Measurements from ENCODE around the gene LNX1.
"Not testable (repeated sequence)": the region's sequence is repeated elsewhere in the genome, so short reads cannot be mapped to it uniquely, and the experiment has no call there.

LNX1 gene

DNA sequence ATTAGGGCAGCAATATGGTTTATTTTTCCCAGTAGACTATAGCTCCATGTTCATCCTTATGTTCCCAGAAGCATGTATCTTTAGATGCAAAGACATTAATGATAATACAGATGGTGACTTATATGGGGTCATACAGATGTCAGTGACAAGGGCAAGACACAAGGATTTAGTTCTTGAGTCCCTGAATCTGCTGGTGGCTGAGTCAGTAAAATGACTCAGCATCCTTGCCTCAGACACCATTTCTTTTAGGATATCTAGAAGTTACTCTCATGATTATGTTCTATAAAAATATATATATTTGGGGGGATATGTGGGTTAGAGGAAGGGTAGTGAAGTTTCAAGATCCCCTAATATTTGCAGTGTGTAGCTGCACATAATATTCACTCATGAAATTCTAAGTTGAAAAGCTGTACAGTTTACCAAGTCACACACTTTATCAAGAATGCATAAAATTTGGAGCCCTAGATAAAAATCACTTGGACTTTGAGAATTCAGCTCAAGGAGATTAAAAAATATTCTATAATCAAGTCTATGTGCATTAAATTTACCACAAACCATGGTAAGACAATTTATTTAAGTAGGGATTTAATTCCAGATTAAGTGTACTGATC is 101.9 kb downstream of the LNX1 start:
- DNase-seq, result no peak

DNA sequence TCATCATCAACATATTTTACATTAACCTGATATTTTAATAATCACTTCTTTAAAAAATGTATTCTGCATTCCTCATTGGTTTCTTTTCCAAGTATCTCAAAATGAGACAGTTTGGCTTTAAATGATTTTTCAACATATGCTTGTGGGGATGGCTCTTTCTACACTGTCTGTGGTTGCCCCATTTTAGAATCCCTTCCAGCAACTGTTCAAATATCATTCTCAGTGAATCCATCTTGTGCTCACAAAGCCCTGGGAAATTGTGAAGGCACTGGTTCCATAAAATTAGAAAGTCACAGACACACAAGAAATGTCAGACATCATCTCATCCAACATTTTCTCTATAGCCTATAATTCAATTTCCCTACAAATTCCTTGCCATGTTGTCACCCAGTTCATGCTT is 103.5 kb downstream of the LNX1 start:
- DNase-seq, result no peak

DNA sequence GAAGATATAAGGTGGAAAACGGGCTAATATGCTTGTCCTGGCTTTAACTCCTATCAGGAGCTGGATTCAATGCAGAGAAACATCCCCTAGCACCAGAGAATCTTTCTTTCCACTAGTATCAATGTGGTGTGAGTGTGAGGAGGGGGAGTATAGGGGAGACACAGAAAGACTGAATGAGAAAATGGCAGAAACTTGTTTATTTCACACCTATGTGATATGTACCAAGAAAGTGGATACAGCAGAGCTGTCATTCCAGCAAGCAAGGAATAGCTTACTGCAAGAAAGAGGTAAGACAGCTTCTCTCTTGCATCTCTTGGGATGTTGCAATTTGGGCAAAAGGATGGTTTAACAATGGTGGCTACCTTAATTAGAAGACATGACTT is 105.6 kb downstream of the LNX1 start:
- no peak for DNase-seq

DNA sequence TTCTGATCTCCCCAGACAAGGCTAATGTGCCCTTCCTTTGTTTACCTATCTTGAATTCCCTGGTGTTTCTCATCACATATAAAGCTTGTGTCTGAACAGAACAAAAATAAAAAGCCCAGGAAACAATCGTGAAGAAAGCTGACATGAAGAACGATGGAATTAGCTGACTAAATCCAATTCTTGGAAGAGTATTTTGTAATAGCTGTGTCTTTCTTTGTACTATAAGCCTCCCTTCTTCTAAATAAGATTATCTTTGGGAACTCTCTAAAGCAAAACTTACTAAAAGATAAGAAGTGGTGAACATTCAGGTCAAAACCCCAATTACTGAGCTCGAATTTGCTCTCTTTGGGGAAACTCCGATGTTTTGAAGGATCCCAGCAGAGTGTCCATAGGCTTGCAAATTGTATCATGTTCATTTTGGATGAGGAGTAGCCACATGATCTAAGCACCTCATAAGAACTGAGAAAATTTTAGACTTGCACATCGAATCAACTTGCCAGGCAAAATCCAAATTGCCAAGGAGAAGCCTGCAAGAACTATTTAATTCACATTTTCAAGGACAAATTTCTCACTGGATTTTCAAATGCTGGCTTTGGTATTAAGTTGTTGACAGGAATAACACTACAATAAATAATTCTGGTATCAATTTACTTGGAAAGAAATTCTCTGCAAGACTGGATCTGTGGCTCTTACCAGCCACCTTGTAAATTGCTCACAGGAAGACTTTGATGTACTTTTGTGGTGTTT is 106.2 kb downstream of the LNX1 start:
- no peak for DNase-seq

DNA sequence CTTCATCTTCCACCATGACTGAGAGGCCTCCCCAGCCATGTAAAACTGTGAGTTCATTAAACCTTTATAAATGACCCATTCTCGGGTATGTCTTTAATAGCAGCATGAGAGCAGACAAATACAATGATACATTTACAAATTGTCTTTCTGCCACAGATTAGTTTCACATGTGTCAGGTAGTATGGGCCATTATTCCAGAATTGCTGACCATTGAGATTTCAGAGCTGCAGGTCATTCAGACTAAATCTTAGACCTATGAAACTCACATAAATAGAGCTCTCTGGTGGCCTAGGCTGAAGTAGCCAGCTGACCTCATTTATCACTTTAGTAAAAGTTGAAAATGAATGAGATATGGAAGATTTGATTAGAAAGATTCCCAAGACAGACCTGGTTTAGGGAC is 108.0 kb downstream of the LNX1 start:
- DNase-seq, result no peak

DNA sequence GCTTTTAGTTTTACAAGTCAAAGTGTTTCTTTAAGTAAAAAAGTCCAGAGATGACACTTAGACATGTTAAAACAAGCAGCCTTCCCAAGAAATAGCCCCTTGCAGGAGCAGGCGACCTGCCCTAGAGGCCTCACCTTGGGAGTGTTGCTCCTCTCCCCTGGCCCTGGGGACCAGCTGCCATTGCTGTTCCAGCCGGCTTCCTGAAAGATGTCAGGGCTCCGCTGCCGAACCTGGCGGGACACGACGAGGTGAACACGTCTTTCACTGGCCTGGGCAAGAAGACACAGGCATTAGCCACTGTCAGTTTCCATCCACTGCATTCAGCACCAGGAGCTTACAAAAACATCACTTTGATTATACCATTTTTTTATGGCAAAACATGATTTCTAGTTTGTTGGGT is 109.7 kb downstream of the LNX1 start:
- no peak for DNase-seq

DNA sequence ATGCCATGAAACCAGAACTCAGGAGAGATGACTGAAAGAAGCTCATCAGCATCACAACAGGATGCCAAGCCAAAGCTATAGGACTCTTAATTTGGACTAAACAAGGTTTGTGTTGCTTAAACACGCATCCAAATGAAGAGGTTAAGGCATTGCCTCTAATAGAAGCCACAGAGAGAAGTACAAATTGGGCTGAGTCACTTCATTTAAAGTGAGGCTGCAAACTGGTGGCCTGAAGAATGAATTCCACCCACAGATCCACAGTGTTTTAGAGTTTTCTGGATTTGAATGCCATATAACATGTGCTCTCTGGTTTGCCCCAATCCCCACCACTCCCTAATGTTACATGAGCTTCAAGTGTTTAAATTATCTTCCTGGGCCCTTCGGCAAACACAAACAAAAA is 110.4 kb downstream of the LNX1 start:
- no peak for DNase-seq

DNA sequence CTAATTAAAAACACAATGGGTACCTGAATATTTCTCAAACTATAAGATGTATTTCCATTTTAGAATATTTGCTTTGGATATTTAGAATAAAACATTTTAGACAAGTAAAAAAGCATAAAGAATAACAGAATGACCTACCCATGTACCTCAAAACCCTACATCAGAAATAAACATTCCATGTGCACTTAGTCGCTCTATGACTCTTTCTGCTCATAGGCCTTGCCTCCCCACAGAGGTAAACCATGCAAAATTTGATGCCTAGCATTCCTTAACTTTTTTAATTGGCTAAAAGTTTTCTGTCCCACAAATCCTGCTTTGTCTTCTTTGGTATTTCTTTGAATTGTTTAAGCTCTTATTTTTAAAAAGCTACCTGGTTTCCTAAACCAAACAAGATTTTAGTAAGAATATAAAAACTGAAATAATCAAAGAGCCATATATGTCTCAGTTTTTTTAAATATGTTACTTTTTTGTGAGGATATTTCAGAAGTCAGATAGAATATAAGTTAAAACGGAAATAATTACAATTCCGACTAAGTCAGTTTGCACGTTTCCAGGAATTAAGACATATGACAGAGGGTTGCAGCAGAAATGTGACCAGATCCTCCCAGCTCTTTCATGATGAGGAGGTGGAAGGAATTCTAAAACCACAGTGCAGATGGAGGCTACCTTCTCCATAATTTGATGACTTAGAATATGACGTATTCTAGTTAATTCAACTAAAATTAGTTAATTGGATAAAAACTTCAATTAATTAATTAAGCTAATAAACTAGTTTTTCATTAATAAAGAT is 111.4 kb downstream of the LNX1 start:
- no peak for DNase-seq

DNA sequence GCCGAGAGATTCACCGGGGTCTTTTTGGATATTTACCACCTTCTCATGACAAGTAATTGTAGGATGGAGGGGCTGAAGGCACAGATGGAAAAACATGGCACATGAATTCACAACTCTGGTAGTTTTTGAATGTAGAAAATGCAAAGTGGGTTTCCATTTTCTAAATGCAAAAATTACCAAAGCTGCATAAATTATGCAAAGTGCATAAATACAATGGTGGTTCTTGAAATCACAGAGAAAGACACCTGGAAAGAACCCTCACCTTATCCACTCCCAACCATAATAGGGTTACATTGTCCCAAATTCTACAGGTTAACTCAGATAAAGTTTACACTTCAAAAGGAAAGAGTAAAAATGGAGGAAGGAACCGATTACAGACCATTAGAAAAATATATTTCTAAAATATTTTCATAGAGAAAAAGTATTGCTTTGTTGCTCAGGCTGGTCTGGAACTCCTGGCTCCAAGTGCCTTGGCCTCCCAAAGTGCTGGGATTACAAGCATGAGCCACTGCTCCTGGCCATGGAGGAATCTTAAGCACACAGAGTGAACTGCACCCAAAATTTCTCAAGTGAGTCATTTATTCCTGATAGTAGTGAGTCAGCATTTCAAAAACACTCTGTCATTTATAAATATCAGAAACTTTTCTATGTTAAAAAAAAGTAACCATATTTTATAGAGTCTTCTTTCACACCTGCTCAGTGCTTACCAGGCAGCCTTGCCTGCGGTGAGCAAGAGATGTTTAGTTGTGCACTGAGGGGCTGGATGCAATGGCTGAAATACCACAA is 112.4 kb downstream of the LNX1 start:
- no peak for DNase-seq

DNA sequence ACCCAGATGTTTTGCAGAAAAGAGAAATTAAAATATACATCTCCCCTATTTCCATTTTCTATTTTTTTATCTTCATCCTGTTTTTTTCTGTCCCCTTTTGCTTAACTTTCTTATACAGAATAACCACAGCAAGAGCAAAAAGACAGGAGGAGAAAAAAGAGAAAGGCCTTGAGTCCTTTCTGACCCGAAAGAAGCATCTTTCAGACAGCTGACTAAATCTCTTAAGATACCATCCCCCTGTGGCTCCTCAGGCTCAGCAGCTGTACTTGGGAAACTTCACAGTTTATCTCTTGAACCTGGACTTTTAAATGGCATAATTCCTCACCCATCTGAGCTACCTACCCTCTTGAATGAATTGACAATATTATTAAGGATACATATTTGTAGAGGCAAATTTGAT is 113.7 kb downstream of the LNX1 start:
- no peak for DNase-seq

DNA sequence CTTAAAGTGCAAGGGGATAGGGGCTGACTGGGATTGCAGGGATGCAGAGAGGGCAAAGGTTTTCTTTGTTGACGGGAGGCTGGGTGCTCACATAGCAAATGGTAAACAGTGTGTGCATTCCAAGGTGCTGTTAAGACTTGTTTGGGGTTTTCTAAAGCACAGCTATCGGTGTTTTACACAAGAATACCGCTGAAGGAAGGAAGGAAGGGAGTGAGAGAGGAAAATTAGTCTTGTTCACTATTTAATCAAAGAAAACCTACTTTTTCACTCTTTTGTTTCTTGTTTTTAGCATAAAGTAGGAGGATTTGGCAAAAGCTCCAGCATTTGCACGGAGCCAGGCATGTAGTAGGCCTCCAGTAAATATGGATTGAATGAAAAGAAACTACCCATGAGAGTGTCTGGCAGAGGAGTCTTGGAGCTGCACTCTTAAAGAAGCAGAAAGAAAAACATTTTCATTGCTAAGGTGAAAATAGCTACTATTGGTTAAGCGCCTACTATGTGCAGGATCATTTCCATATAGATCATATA is 114.2 kb downstream of the LNX1 start:
- DNase-seq, result no peak

DNA sequence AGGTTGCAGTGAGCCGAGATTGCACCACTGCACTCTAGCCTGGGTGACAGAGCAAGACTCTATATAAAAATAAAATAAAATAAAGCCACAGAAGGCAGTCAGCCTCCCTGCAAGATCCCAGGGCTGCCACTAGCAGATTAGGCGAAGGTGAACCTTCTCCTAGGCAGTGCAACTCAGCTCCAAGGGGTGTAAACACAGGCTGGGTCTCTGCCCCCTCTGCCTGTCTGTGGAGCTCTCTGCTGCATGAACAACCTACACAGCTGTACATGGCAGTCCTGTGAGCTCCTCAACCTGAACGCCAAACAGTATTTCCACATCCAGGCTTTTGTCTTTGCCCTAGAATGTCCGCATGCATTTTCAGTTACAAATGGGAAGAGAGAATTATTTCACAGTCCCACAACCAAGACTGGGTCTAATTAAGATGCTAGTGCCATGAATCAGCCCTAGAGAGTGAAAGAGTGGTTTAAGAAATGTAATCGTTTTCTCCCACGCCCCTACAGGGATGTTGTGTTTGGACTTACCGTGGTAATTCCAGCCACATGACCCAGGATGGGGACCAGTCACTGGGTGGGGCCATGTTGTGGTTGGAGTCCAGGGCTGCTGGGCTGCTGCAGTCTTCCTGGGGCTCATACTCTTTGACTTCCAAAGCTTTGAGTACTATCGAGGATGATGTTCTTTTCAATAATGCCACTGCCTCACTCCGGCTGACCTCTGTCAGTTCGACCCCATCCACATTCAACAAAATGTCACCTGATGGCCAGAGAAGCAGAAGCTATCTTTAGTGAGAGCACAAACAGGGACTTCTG is 114.9 kb downstream of the LNX1 start:
- no peak for DNase-seq

DNA sequence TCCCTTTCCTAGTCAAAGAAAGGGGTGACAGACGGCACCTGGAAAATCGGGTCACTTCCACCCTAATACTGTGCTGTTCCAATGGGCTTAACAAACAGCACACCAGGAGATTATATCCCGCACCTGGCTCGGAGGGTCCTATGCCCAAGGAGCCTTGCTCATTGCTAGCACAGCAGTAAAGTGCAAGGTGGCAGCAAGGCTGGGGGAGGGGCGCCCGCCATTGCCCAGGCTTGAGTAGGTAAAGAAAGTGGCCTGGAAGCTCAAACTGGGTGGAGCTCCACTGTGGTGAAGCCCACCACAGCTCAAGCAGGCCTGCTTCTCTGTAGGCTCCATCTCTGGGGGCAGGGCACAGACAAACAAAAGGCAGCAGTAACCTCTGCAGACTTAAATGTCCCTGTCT is 124.7 kb downstream of the LNX1 start:
- not testable (repeated sequence) for DNase-seq

DNA sequence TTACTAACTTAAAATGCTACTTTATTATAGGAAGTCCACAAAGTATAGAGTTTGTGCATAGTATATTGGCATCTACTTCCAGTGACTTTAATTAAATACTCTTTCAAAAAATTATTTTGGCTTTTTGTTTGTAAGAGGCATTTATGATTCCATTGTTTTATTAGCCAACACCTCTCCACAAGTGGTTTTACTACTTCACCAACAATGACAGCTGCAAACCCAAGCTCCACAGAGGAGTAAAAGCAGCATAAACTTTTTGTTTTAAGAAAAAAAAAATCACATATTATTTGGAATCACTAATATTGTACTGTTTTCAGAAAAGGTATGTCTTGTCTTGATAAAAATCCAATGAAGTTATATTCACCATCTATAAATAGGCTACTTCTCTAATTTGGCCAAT is 125.4 kb downstream of the LNX1 start:
- DNase-seq, result no peak

DNA sequence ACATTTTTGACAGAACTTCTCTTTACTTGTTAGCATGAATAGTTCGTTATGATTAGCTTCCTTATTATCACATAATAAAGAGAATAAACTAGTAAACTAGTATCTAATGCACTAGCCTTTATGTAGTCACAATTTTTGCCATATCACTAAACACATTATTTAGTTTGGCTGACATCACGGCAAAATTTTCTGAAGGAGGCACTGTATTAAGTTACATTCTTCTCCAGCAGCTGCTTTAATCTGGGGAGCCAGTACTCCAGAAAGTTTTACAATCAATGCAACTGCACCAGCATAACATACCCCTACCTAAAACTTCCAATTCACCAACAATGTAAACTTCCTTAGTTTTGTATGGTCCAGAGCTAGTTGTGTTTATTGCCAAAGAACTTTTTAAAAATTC is 126.0 kb downstream of the LNX1 start:
- DNase-seq, result no peak

DNA sequence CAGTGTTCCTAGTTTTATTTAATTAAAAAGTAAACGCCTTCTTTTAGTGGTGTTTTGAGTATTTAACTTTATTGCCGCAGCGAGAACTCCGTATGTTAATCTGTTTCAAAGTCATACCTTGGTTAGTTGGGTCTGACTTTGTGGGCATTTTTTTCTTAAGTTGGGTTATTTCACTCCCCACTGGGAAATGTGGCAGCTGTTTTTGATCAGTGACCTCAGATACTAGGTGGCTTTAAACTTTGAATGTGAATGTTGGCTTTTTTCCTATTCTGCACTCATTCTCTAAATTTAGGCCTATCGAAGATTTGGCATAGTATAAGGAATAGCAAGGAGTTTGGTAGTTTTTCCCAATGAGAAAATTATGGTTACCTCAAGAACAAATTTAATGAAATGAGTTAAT is 127.9 kb downstream of the LNX1 start:
- no peak for DNase-seq

DNA sequence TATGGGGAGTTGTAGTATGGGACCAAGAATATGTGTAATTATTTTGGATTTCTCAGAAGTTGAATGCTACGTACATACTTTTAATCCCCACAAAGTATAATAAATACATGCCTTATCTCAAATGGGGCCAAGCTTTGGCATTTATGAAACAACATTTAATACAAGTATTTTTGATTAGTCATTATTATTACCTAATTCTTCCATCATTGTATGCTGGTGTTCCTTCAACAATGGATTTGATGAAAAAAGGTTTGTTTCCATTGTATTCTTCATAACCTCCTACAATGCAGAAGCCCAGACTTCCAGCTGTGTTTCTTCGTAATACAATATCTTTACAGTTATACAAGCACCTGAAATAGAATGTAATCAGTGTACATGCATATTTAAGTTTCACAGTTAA is 130.0 kb downstream of the LNX1 start:
- DNase-seq, result no peak

DNA sequence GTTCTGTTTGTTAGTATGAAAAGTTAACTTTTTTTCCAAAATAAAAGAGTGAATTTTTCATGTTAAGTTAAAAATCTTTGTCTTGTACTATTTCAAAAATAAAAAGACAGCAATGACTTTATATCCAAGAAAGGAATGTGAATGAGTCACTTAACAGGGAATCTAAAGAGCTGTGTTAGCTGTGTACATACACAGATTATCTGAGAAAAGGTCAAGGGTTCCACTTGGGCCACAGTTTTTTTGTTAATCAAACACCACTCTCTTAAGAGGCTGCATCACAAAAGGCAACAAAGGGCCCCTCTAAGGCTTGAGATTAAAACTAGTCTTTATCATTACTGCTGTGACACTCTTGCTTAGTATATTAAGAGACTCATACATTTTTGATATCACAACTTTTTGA is 131.7 kb downstream of the LNX1 start:
- DNase-seq, result no peak

DNA sequence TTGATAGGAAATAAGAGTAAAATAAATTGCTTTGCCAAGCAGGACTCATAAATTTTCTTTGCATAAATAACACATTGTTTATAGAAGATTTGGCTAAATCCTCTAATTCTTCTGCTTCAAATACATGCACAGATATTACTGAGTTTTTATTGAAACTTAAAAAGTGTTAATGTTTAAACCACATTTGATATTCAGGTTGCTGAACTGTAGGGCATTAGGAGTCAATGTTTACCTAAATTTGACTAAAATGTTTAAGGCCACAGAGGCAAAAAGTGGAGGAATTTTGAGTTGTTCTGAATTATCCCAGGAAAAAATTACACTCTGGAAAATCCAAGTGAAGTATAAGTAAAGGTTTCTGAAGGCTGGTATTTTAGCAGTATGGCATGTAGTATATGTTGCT is 135.1 kb downstream of the LNX1 start:
- DNase-seq, result no peak

DNA sequence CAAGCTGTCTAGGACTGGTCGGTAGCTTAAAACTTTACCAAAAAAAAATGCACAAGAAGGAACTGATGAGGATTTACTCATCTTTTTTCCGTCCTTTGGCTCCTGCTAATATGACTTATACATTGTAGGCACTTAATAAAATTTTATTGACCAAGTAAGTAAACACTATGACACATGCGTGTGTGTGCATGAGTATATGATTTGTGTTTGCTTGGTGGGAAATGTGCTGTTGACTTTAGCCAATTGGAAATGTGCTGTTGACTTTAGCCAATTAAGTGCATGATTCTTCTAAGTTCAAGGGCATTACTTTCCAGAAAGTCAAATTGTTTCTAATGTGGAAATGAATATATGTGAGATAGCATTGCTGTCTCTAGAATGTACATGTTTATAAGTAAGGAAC is 135.5 kb downstream of the LNX1 start:
- no peak for DNase-seq

DNA sequence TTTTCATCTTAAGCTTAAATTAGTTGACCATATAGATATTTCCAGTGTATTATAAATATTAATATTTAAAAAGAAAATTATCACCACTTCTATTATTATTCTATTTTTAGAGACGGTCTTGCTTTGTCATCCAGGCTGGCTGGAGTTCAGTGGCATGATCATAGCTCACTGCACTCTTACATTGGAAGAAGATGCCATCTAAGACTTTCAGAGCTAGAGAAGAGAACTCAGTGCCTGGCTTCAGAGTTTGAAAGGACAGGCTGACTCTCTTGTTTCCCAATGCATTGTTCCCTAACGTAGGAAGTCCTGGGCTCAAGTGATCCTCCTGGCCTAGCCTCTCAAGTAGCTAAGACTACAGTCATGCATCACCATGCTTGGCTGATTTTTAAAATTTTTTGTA is 137.9 kb downstream of the LNX1 start:
- DNase-seq, result no peak

DNA sequence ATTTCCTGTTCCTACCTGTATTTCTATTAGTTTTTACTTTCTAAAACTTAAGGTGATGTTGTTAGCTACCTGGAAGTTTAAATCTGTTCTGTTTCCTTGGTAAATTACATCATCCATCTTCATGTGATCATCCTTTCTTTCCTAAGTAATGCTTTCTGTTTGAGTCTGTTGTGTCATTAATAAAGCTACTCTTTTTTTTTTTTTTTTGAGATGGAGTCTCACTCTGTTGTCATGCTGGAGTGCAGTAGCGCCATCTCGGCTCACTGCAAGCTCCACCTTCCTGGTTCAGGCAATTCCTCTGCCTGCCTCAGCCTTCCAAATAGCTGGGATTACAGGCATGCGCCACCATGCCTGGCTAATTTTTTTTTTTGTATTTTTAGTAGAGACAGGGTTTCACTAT is 140.5 kb downstream of the LNX1 start:
- no peak for DNase-seq
